Fibroblast of lung (primary cell): Measurements from ENCODE around the gene CHD1L.

Experiments used
- EZH2 ChIP-seq: IDR thresholded peaks from 2 replicates; pipeline ENCODE4 v1.5.1; 2012; ENCODE audit warnings: low read length, control low read depth, mild to moderate bottlenecking; ENCODE audit errors: missing control alignments
- TF ChIP-seq, protein P1 (sequence below), 2 donors: IDR thresholded peaks in 1 of 2; conservative IDR thresholded peaks in 1 of 2; 1 replicate in 1 of 2; 2 replicates in 1 of 2; pipeline ENCODE4 v1.5.1; 2011 to 2012; ENCODE audit warnings: low read length in 2 of 2, control low read depth in 1 of 2, inconsistent platforms in 1 of 2, low read depth in 1 of 2, mild to moderate bottlenecking in 1 of 2

DNA sequence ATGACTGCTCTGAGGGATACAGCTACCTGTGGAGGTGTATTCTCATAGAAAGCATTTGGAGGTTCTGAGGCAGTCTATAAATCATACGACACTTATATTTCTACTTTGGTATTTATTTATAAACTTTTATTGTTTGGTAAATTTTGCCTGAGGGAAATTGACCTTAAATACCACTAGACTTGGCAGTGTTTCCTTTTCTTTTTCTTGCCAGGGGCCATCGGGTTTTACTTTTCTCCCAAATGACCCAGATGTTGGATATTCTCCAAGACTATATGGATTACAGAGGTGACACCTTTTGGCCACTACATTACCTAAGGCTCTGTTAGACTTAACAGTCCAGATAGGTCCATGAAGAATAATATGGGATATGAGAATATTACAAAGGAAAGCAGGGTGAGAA lies 28.2 kb downstream of the CHD1L start:
- TF ChIP-seq, protein P1, sequence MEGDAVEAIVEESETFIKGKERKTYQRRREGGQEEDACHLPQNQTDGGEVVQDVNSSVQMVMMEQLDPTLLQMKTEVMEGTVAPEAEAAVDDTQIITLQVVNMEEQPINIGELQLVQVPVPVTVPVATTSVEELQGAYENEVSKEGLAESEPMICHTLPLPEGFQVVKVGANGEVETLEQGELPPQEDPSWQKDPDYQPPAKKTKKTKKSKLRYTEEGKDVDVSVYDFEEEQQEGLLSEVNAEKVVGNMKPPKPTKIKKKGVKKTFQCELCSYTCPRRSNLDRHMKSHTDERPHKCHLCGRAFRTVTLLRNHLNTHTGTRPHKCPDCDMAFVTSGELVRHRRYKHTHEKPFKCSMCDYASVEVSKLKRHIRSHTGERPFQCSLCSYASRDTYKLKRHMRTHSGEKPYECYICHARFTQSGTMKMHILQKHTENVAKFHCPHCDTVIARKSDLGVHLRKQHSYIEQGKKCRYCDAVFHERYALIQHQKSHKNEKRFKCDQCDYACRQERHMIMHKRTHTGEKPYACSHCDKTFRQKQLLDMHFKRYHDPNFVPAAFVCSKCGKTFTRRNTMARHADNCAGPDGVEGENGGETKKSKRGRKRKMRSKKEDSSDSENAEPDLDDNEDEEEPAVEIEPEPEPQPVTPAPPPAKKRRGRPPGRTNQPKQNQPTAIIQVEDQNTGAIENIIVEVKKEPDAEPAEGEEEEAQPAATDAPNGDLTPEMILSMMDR (conservative IDR thresholded peaks at IDR 0.05 in 1 of 2, IDR thresholded peaks at IDR 0.05 in 1 of 2; ENCODE audit: low read depth in 1 of 2, low read length in 2 of 2) = no peak
- no peak for TF ChIP-seq EZH2
